ENCODE results near the gene MUC5B.
"Not testable (repeated sequence)": the region's sequence is repeated elsewhere in the genome, so short reads cannot be mapped to it uniquely, and the experiment has no call there.

DNA sequence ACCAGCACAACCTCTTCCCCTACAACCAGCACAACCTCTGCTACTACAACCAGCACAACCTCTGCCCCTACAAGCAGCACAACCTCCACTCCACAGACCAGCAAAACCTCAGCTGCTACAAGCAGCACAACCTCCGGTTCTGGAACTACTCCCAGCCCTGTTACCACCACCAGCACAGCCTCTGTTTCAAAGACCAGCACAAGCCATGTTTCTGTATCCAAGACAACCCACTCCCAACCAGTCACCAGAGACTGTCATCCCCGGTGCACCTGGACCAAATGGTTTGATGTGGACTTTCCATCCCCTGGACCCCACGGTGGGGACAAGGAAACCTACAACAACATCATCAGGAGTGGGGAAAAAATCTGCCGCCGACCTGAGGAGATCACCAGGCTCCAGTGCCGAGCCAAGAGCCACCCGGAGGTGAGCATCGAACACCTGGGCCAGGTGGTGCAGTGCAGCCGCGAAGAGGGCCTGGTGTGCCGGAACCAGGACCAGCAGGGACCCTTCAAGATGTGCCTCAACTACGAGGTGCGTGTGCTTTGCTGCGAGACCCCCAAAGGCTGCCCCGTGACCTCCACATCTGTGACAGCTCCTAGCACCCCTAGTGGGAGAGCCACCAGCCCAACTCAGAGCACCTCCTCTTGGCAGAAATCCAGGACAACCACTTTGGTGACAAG is 34.3 kb upstream of the MUC5B start:
- TF ChIP-seq, protein P1, sequence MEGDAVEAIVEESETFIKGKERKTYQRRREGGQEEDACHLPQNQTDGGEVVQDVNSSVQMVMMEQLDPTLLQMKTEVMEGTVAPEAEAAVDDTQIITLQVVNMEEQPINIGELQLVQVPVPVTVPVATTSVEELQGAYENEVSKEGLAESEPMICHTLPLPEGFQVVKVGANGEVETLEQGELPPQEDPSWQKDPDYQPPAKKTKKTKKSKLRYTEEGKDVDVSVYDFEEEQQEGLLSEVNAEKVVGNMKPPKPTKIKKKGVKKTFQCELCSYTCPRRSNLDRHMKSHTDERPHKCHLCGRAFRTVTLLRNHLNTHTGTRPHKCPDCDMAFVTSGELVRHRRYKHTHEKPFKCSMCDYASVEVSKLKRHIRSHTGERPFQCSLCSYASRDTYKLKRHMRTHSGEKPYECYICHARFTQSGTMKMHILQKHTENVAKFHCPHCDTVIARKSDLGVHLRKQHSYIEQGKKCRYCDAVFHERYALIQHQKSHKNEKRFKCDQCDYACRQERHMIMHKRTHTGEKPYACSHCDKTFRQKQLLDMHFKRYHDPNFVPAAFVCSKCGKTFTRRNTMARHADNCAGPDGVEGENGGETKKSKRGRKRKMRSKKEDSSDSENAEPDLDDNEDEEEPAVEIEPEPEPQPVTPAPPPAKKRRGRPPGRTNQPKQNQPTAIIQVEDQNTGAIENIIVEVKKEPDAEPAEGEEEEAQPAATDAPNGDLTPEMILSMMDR (IDR thresholded peaks at IDR 0.05): not testable (repeated sequence)
- not testable (repeated sequence) for TF ChIP-seq POLR2A (IDR thresholded peaks at IDR 0.05); POLR2AphosphoS5 (IDR thresholded peaks at IDR 0.05; ENCODE audit: insufficient read depth in 1 of 2, low read depth in 1 of 2)

Measured in vagina (tissue), 2 donors.